DND-41 (cell line): ENCODE measurements around the gene HIBCH.

ENCODE experiments used
- CTCF ChIP-seq: IDR thresholded peaks from 2 replicates; pipeline ENCODE4 v1.5.1; 2012; ENCODE audit warnings: borderline replicate concordance, low read length, moderate library complexity, mild to moderate bottlenecking; ENCODE audit not compliant: poor library complexity, severe bottlenecking; ENCODE audit errors: extremely low read depth
- EZH2 ChIP-seq: IDR thresholded peaks from 3 replicates; pipeline ENCODE4 v1.6.1; 2012; ENCODE audit warnings: borderline replicate concordance, low read depth, mild to moderate bottlenecking, moderate library complexity, low read length, inconsistent platforms; ENCODE audit not compliant: severe bottlenecking

GRCh38 chr2:190250421-190250820 lies 69.2 kb downstream of the HIBCH start:
- no peak for TF ChIP-seq CTCF
- no peak for TF ChIP-seq EZH2
